ENCODE measurements around the gene DLG1.
A peak's percentile ranks its signal among the peaks of the same experiment; 100 is the strongest.

Gene DLG1

GRCh38 chr3:197026481-197026866 is 271.9 kb downstream of the DLG1 start:
- no peak for DNase-seq

GRCh38 chr3:197025736-197026480 is 272.5 kb downstream of the DLG1 start:
- peak; percentile 19 for DNase-seq

- peak; percentile 18 for DNase-seq
These were observed 273.3 kb downstream of the DLG1 start for GRCh38 chr3:197024881-197025735.

- peak; percentile 24 for DNase-seq
These were observed 274.3 kb downstream of the DLG1 start for GRCh38 chr3:197023998-197024651.

- DNase-seq, result peak; percentile 23
These were observed 275.0 kb downstream of the DLG1 start for GRCh38 chr3:197023241-197023997.

- peak; percentile 22 for DNase-seq
These were observed 275.8 kb downstream of the DLG1 start for GRCh38 chr3:197022405-197023231.

GRCh38 chr3:197021729-197022404 is 276.5 kb downstream of the DLG1 start:
- DNase-seq, result no peak

GRCh38 chr3:197021231-197021630 is 277.2 kb downstream of the DLG1 start:
- DNase-seq, result peak; percentile 14

GRCh38 chr3:197019535-197019934 is 278.9 kb downstream of the DLG1 start:
- DNase-seq, result no peak

GRCh38 chr3:197019021-197019420 is 279.4 kb downstream of the DLG1 start:
- DNase-seq, result no peak

- no peak for DNase-seq
These were observed 281.4 kb downstream of the DLG1 start for GRCh38 chr3:197017003-197017402.

- no peak for DNase-seq
These were observed 282.3 kb downstream of the DLG1 start for GRCh38 chr3:197015790-197016736.

- DNase-seq, result no peak
These were observed 283.4 kb downstream of the DLG1 start for GRCh38 chr3:197014942-197015575.

- DNase-seq, result no peak
These were observed 284.4 kb downstream of the DLG1 start for GRCh38 chr3:197014024-197014423.

- no peak for DNase-seq
These were observed 285.9 kb downstream of the DLG1 start for GRCh38 chr3:197012540-197012883.

- no peak for DNase-seq
These were observed 286.5 kb downstream of the DLG1 start for GRCh38 chr3:197011780-197012539.

GRCh38 chr3:197010556-197011351 is 287.7 kb downstream of the DLG1 start:
- DNase-seq, result no peak

GRCh38 chr3:197009532-197010019 is 288.8 kb downstream of the DLG1 start:
- DNase-seq, result no peak

Data from stimulated activated CD8-positive, alpha-beta memory T cell treated with anti-CD3 and anti-CD28 coated beads, Interleukin-4, amount 100 ng/mL, for 48 hours (primary cell).